CD4-positive, alpha-beta T cell treated with Interleukin-21 for 1 hour (primary cell): ENCODE measurements around the gene TRANK1.
"Not testable (repeated sequence)": the region's sequence is repeated elsewhere in the genome, so short reads cannot be mapped to it uniquely, and the experiment has no call there.

Source experiments
- DNase-seq: peaks from one replicate; pipeline ENCODE4 v3.0.0-alpha.2; 2020

Gene TRANK1

DNA sequence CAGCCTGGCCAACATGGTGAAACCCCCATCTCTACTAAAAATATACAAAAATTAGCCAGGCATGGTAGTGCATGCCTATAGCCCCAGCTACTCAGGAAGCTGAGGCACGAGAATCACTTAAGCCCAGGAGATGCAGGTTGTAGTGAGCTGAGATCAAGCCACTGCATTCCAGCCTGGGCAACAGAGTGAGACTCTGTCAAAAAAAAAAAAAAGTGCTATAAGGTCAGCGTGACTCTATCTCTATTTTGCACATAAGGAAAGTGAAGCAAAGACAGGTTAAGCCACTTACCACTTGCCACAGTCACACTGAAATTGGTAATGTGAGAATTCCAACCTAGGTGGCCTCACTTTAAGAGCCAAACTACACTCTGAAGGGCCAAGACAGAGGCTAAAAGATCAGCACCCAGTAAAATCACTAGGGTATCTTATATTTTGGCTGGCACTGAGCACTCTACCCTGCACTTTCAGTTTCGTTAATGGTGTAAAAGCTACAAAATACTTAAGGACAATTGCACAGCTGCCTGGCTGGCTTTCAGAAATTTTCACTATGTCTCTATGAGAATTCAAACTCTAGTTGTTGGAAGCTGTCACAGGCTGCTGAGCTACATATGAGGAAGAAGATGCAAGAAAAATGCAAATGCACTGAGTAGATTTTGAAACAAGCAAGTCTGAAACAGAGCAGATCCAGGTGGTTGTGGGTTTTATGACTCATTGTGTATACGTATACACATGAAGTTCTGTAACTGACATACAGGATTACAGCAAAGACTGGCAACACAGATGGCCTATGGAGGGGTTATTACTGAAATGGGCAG is 32.7 kb downstream of the TRANK1 start:
- DNase-seq: peak; percentile 63

DNA sequence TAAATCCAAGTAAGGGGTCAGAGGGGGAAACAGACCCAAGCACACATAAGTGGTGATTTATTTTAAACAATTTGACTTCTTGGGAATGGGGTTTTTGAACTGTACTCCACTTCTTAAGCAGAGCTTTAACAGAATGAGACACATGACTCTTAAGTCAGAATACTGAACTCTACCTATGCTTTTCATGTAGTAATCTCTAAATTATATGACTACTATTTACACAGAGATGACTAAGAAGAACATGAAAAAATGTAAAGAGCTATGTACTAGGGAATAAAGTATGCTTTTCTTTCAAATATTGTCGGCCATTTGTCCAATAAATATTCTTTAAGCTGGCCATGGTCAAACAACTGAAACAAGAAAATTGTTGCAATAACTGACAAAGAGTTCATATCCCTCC is 35.2 kb downstream of the TRANK1 start:
- no peak for DNase-seq

DNA sequence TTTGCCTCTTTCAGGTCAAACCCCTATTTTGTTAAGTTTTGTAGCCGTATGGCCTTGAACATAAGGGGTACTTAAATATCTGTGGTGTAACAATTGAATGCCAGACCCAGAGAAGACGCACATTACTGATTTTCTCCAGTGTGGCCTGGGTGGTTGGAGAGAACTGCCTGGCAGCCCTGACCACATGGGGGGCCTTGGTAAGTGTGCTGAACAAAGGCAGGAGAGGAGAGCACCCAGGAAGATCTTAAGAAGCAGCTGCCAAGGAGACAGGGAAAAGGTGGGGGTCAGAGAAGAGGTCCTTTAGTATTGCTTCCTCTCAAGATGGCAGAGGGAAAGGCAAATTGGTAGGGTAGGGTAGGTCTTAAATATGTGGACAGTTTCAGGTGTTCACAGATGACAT is 35.7 kb downstream of the TRANK1 start:
- DNase-seq: no peak

- DNase-seq: no peak
Observed at GRCh38 chr3:36908647-36909180, 36.1 kb downstream of the TRANK1 start.

DNA sequence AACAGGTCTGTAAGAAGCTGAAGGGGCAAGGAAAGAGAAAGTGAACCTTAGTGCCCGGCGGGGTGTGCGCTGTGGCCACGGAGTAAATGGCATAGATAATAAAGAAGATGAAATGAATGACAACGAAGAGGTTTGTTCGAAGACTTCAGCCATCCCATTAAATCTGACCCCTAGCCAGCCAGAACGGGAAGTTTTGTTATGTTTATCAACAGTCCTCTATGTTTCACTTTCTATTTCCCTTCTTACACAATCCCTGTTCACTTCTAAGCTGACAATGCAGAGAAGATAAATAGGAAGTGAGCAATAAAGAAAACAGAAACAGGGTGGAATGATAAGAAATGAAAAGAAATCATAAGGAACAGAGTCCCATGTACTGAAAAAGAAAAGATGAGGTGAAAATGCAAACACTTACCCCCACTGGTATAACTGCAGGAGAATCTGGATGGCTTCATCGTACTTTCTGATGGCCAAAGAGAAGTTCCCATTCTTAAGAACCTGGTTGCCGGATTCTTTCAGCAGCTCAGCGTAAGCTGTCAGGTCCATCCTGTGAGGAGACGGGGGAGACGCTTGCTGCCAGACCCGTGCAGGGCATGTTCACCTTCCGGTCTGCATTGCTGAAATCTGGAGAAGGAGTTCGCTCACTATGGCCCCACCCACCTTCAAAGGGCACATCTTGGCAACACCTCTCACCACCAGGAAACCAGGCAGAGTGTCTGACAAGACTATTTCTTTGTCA is 36.8 kb downstream of the TRANK1 start:
- peak; percentile 78 for DNase-seq

DNA sequence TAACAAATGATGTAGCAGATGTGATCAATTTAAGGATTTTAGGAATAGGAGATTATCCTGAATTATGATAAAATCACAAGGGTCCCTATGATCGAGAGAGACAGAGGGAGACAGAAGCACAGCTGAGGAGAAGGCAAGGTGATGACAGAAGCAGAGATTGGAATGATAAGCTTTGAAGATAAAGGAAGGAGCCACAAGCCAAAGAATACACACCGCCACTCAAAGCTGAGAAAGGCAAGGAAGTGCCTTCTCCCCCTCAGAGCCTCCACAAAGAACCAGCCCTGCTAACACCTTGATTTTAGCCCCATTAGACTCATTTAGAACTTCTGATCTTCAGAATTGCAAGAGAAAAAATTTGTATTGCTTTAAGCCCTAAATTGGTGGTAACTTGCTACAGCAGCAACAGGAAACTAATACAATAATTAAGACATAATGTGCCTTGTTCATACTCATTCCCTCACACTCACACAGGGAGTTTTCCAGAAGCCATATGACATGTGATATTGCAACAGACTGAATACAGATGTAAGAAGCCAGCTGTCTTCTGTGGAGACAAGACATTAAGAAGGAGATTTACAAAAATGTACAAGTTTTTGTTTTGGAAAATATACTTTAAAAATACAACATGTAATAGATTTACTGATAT is 38.2 kb downstream of the TRANK1 start:
- peak; percentile 47 for DNase-seq

DNA sequence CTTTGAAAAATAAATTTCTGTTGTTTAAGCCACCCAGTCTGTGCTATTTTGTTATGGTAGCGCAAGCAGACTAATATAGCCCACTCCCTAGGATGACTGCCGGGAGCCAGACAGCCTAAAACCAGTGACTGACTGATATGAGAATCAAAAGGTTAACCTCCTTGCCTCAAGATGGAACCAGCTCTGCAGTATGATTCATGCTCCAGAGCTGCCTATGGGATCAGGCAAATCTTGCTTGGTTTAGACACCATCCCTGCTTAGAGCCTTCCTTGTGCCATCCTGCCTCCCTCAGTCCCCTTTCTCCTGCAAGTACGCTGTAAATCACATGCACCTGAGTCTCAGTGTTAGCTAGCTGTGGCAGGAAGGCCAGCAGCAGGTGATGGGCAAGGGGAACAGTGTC is 39.3 kb downstream of the TRANK1 start:
- DNase-seq: no peak

DNA sequence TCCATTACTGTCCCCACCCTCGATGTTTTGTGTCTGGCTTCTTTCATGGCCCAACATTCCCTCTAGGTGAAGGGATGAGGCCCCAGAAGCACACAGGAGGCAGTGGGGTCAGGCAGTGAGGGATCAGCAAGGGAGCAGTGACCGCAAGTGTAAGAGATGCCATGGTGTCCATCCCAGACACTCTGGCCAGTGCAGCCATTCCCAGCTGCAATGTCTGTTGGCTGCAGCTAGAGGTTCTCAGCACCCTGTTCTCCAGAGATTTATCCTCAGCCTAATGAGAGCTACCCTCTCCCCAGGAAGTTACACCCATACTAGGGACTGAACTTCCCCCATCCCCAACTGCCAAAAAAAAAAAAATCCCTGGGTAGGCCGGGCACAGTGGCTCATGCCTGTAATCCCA is 40.2 kb downstream of the TRANK1 start:
- no peak for DNase-seq

DNA sequence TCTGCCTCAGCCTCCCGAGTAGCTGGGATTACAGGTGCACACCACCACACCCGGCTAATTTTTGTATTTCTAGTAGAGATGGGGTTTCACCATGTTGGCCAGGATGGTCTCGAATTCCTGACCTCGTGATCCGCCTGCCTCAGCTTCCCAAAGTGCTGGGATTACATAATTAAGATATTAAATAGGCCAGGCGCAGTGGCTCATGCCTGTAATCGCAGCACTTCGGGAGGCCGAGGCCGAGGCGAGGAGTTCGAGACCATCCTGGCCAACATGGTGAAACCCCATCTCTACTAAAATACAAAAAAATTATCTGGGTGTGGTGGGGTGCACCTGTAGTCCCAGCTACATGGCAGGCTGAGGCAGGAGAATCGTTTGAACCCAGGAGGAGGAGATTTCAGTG is 40.8 kb downstream of the TRANK1 start:
- DNase-seq: not testable (repeated sequence)

DNA sequence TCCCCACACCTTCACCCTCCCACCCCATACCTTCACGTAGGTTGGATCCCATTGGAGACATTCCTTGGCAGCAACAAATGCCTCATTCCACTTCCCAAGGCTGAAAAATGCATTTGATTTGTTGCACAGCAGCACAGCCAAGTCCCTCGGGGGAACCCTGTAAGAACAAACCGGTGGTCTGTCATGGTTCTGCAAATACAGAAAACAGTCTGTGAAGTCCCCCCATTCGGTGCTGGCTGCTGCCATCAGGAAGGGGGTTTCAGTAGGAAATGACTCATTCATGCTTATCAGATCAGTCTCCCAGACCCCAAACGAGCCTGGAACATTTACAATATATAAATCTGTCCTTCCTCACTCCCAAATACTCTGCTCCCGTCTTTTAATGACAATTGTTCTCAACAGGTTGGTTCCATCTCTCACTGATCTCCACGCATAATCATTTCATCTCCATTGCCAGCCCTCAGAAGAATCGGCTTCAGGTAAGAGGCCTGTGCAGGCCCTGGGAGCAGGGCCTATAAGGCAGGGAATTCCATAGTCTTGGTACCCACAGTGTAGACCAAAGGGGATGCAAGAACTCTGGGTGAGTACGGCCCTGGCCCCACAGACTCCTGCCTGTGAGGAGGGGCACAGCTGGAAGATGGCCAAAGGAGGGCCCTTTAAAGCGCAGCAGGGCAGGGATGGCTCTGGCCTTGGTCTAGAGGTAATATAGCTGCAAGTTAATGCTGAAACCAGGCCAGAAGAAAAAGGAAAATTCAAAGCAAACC is 41.6 kb downstream of the TRANK1 start:
- no peak for DNase-seq

- no peak for DNase-seq
Observed at GRCh38 chr3:36901588-36901987, 43.3 kb downstream of the TRANK1 start.

DNA sequence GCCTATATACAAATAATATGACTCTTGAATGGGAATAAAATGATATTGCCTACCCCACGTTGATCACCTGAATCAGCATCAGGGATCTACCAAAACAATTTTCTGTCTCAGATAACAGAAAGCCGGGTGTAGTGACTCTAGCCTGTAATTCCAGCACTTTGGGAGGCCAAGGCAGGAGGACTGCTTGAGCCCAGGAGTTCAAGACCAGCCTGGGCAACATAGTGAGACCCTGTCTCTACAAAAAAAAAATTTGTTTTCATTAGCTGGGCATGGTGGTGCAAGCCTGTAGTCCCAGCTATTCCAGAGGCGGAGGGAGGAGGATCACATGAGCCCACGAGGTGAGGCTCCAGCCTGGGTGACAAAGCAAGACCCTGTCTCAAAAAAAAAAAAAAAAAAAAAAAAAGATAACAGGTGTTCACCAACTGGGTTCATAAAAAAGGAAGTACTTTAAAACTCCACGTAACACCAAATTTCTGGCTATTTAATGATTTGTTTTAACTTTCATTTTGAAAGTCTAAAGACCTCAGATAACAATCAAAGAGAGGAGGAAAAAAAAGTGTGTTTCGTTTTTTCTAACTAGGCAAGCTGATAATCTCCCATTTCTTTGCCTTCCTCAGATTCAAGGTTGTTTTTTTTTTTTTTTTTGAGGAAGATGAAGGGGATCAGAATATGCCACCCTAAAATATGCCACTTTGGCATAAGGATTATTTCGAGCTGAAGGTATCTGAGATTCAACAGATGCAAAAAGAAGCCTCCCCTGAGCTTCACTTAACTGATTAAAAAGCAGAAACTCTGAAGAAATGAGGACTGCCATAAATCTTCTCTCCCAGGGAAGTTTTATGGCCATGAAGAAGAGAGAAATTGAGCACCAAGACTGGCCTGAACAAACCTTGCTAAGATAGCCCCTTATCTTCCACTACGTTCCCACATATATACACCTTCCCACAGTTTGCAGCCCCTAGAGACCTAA is 44.1 kb downstream of the TRANK1 start:
- peak; percentile 37 for DNase-seq

GRCh38 chr3:36895496-36896409 is 49.1 kb downstream of the TRANK1 start:
- no peak for DNase-seq

- no peak for DNase-seq
Observed at GRCh38 chr3:36894914-36895313, 49.9 kb downstream of the TRANK1 start.

DNA sequence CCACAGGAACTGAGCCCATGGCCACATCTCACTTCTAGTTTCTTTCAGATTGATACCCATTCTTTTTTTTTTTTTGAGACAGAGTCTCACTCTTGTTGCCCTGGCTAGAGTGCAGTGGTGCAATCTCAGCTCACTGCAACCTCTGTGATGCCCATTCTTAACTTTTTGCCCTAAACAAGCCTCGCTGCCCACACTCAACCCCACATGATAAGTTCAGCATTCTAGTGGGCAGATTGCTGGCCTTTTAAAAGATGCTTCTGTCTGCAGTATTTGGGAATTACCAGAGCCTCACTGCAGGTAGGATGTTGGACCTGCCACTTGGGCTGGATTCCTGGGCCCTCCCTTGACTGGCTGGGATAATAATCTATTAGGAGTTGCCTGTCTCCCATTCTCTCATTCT is 51.0 kb downstream of the TRANK1 start:
- no peak for DNase-seq

DNA sequence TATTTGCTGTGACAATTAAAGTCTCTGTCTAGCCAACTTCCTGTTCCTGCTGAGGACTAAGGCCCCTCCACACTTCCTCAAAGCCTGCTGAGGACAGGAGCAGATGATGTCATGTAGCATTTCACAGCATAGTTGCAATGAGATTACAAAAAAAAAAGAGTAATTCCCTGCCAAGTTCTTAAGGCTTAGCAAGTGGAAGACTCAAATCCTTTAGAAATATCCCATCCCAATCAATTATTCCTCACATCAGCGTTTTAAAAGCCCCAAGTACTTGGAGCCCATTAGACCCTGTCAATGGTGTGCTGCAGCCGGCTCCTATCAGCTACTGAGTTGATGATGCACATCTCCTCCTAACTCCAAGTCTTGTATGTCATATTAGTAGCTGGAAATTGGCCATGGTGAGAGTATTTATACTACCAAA is 51.7 kb downstream of the TRANK1 start:
- peak; percentile 72 for DNase-seq

DNA sequence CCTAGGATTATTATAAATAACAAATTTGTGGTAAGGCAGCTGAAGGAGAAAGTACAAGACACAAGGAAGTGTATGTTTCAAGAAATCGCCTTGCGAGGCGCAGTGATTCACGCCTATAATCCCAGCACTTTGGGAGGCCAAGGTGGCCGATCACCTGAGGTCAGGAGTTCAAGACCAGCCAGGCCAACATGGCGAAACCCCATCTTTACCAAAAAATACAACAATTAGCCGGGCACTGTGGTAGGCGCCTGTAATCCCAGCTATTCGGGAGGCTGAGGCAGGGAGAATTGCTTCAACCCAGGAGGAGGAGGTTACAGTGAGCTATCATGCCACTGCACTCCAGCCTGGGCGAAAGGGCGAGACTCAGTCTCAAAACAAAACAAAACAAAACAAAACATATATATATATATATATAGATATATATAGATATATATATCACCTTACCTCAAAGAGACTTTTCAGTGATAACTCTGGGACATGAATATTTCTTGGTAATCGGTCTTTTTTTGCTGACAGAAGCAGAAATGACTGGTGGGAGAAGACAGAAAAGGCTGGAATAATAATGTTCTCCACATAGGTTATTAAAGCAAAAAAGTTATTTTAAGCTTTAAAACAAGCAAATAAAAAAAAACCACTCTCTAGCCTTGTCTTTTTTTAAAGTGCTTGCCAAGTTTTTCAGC is 52.3 kb downstream of the TRANK1 start:
- DNase-seq: no peak

- DNase-seq: no peak
Observed at GRCh38 chr3:36891701-36892160, 53.1 kb downstream of the TRANK1 start.

DNA sequence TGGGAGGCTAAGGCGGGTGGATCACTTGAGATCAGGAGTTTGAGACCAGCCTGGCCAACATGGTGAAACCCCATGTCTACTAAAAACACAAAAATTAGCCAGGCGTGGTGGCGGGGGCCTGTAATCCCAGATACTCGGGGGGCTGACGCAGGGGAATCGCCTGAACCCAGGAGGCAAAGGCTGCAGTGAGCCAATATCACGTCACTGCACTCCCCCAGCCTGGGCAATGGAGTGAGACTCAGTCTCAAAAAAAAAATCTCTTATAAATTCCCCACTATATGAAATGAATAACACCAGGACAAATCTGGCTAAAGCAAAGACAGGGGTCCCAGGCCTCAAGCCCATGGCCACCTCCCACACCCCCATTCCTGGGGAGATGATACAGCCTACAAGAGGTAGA is 53.8 kb downstream of the TRANK1 start:
- not testable (repeated sequence) for DNase-seq

DNA sequence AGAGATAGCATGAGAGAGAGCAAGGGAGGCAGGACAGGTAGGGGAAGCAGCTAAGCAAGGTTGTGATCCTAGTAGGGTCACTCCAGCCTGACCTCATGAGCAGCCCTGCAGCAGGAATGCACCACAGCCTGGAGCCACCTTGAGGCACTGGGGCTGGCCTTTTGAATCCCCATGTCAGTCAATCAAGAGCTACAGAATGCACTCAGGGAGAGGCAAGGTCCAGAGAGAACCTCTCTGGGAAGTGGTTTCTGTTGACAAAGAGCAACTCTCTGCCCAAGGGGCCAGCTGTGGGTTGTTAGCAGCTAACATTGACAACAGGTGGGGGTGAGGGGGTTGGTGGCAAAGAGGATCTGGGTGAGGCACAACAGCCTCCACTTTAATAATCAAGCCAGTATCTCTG is 54.6 kb downstream of the TRANK1 start:
- DNase-seq: no peak
